HG03103 (cell line): Measurements from ENCODE around the gene TBC1D22A.

Experiments used
- ATAC-seq: cut with Tn5 transposase; IDR thresholded peaks from one replicate; pipeline ENCODE4 v1.9.1; 2021; ENCODE audit warnings: low read depth; ENCODE audit not compliant: unreplicated experiment

The TBC1D22A gene

GRCh38 chr22:47083379-47083986 is 321.0 kb downstream of the TBC1D22A start:
- no peak for ATAC-seq

GRCh38 chr22:47084226-47084625 is 321.8 kb downstream of the TBC1D22A start:
- no peak for ATAC-seq

GRCh38 chr22:47086596-47087248 is 324.3 kb downstream of the TBC1D22A start:
- no peak for ATAC-seq

- ATAC-seq, result no peak
Observed at GRCh38 chr22:47088480-47089158, 326.2 kb downstream of the TBC1D22A start.

- no peak for ATAC-seq
Observed at GRCh38 chr22:47089374-47089773, 326.9 kb downstream of the TBC1D22A start.

DNA sequence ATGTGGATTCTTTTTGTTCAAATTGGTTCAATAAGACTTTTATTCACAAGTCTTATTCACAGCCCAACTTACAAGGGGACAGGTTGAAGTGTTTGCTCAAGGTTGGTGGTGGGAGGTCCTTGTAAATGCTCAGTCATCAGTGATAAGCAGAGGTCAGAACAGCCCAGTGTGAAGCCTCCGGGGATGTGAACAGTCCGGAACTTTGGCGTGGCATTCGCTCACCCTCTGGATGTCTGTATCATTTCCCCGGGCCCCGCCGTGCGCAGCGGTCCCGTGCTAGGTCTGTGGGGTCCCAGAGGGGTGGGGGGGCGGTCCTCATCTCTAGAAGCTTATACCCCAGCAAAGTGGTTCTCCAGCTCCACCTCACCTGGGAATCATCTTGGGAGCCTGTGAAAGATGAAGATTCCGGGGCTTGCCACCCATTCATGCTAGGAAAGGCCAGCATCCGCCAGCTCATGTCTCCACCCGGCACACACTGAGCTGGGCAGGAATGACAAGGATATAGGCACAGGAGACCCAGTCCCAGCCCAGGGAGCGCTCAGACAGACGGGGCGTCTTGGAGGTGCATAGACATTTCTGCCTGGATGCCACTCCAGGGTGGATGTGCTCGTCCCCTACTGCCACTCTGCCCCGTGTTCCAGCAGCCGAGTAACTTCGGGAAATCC is 327.5 kb downstream of the TBC1D22A start:
- ATAC-seq, result no peak

GRCh38 chr22:47090591-47091245 is 328.3 kb downstream of the TBC1D22A start:
- no peak for ATAC-seq

GRCh38 chr22:47091246-47091651 is 328.8 kb downstream of the TBC1D22A start:
- ATAC-seq, result no peak

- no peak for ATAC-seq
Observed at GRCh38 chr22:47091921-47092700, 329.7 kb downstream of the TBC1D22A start.

- no peak for ATAC-seq
Observed at GRCh38 chr22:47092896-47093311, 330.5 kb downstream of the TBC1D22A start.

DNA sequence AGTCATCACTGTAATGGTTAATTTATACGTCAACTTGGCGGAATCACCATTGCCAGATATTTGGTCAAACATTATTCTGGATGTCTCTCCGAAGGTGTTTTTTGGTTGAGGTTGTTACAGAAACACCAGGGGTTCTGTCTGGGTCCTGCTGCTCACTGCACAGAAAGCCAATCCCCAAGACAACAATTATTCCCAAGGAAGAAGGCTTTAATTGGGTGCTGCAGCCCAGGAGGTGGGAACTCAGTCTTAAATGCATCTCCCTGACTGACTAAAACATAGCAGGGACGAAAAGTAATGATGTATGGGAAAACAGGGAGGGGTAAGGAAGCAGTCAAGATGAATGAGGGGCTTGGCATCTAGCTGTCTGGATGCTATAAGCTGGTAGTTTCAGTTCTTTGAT is 331.3 kb downstream of the TBC1D22A start:
- ATAC-seq, result no peak

DNA sequence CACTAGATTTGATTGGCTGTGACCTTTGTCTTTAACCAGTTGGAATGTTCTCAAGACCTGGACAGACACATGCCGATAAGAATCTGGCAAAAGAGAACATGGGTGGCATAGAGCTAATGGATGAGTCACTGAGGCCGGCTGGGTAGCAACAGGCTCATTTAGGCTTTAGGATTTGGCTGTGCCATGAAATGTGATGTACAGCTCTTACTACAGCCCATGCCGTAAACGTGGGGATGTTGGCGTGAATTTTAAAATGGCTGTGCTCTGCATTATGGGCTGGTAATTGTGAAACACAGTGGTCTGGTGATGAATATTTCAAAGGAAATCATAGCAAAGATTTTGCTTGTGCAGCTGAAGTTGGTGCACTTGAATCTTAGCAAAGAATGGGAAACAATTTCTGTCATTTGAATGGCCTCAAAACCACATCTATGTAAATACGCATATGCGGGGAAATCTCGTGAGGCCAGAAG is 332.4 kb downstream of the TBC1D22A start:
- ATAC-seq, result no peak

- ATAC-seq, result no peak
Observed at GRCh38 chr22:47095395-47096122, 333.1 kb downstream of the TBC1D22A start.

DNA sequence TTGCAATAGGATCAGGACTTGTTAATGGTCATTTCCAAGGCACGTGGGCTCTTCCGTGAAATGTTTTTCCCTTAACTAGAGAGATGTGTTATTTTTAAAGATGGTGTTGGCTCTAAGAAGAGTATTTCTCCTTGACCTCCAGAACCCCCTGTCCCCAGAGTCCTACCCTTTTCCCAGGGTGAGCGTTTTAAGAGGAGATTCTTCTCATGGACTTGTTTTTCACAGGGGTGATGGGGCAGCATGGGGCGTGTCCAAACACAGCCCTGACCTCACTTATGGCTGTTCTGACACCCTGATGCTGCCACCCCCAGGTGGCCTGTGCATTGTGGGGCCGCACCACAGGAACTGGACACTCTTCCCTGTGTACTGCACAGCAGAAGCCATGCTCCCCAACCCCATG is 335.7 kb downstream of the TBC1D22A start:
- ATAC-seq, result no peak

DNA sequence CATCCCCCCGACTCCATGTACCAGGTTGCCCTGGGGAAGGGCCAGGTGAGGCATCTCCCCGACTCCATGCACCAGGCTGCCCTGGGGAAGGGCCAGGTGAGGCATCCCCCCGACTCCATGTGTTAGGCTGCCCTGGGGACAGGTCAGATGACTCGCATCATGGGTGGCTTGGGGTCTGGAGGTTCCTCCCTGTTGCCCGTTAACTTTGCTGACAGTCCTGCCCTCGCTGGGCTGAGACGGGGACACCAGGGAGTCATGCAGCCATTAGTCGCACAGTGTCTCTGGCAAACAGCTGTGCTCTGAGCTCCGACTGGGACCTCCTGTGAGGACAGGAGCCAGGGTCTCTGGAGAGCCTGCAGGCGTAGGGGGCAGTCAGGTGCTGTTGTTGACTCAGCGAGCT is 336.1 kb downstream of the TBC1D22A start:
- no peak for ATAC-seq

DNA sequence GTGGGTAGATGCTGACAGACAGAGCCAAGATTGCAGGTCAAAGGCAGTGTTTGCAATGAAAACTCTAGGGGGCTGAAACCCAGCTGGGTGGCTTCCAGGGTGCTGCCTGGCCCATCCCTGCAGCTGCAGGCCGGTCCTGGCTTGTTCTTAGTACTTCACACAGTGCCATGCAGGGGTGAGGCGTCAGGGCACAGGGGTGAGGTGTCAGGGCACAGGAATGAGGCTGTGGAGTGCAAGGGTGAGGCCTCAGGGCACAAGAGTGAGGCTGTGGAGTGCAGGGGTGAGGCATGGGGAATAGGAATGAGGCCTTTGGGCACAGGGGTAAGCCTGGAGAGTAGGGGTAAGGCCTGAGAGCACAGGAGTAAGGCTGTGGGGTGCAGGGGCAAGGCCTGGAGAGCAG is 337.6 kb downstream of the TBC1D22A start:
- ATAC-seq, result no peak

- ATAC-seq, result no peak
Observed at GRCh38 chr22:47100646-47101200, 338.3 kb downstream of the TBC1D22A start.

- ATAC-seq, result no peak
Observed at GRCh38 chr22:47101321-47101885, 339.0 kb downstream of the TBC1D22A start.

DNA sequence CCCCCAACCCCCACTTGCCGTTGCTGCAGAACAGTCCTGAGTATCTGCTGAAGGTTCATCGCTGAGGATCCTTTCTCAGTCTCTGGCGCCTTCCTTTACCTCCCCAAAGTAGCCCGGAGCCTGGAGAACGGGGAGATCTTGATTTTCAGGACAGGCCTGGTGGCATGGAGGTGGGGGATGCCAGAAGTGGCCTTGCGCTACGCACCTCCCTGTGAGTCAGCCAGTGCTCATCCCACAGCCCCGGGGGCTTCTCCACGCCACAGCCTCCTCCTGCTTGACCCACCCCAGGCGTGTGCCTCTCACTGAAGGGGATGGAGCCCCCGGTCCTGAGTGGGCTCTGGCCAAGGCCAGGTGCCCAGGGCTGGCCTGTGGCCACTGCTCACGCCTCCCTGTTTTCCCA is 339.6 kb downstream of the TBC1D22A start:
- ATAC-seq, result no peak
